Measurements from ENCODE around the gene MRPL30. TPM values are rescaled to one million over a fixed set of nuclear protein-coding genes. Genes with fewer than 3 reads are reported as not detected.
"Not testable (repeated sequence)": the region's sequence is repeated elsewhere in the genome, so short reads cannot be mapped to it uniquely, and the experiment has no call there.

The MRPL30 gene
- total RNA-seq, 2 experiments from 2014 or later = 22.2 to 26.5 TPM

GRCh38 chr2:99200076-99200800 is 19.3 kb downstream of the MRPL30 start:
- ATAC-seq (ENCODE audit: low read depth) (no peak), DNase-seq (no peak)
- Mint-ChIP-seq H3K36me3 (peaks cover 14% of the 10 kb centered on the region), H3K27me3 (no peaks in the 10 kb centered on the region), H3K9me3 (no peaks in the 10 kb centered on the region), H3K27ac (no peak overlapping the region), H3K4me3 (no peak overlapping the region), H3K4me1 (peaks cover 2% of the 10 kb centered on the region)
- POLR2A ChIA-PET = no interaction called here

- Mint-ChIP-seq H3K4me3 (no peak overlapping the region), H3K27me3 (no peaks in the 10 kb centered on the region), H3K9me3 (peaks cover 7% of the 10 kb centered on the region), H3K27ac (no peak overlapping the region), H3K36me3 (peaks cover 22% of the 10 kb centered on the region), H3K4me1 (peaks cover 2% of the 10 kb centered on the region)
- ATAC-seq (ENCODE audit: low read depth) (no peak), DNase-seq (no peak)
- POLR2A ChIA-PET = no interaction called here
Observed at GRCh38 chr2:99201959-99202678, 21.1 kb downstream of the MRPL30 start.

GRCh38 chr2:99205491-99205890 is 24.5 kb downstream of the MRPL30 start:
- DNase-seq (no peak), ATAC-seq (ENCODE audit: low read depth) (no peak)
- H3K9me3 Mint-ChIP-seq = peaks cover 10% of the 10 kb centered on the region
- H3K4me3 Mint-ChIP-seq = no peak overlapping the region
- peaks cover 37% of the 10 kb centered on the region for H3K36me3 Mint-ChIP-seq
- peaks cover 6% of the 10 kb centered on the region for H3K4me1 Mint-ChIP-seq
- POLR2A ChIA-PET = no interaction called here
- H3K27ac Mint-ChIP-seq = no peak overlapping the region
- no peaks in the 10 kb centered on the region for H3K27me3 Mint-ChIP-seq

- no peaks in the 10 kb centered on the region for H3K9me3 Mint-ChIP-seq
- peaks cover 8% of the 10 kb centered on the region for H3K36me3 Mint-ChIP-seq
- H3K4me3 Mint-ChIP-seq = no peak overlapping the region
- POLR2A ChIA-PET = no interaction called here
- H3K27me3 Mint-ChIP-seq = no peaks in the 10 kb centered on the region
- H3K4me1 Mint-ChIP-seq = peaks cover 7% of the 10 kb centered on the region
- DNase-seq = no peak
- no peak overlapping the region for H3K27ac Mint-ChIP-seq
- no peak for ATAC-seq (ENCODE audit: low read depth)
Observed at GRCh38 chr2:99216096-99216495, 35.1 kb downstream of the MRPL30 start.

- H3K9me3 Mint-ChIP-seq = no peaks in the 10 kb centered on the region
- peak; percentile 60 for ATAC-seq (ENCODE audit: low read depth)
- H3K4me3 Mint-ChIP-seq = no peak overlapping the region
- H3K4me1 Mint-ChIP-seq = peaks cover 7% of the 10 kb centered on the region
- DNase-seq = no peak
- peaks cover 9% of the 10 kb centered on the region for H3K36me3 Mint-ChIP-seq
- H3K27ac Mint-ChIP-seq = no peak overlapping the region
- no peaks in the 10 kb centered on the region for H3K27me3 Mint-ChIP-seq
- POLR2A ChIA-PET = interaction anchor here (0.7 kb wide), 2 partner anchors 9 to 117 kb away, joined by 3 to 11 read pairs; no protein-coding TSS in a partner anchor
Observed at GRCh38 chr2:99217929-99218501, 37.0 kb downstream of the MRPL30 start.

- H3K4me3 Mint-ChIP-seq; POLR2A ChIA-PET; H3K36me3 Mint-ChIP-seq; ATAC-seq (ENCODE audit: low read depth); DNase-seq; H3K27me3 Mint-ChIP-seq; H3K27ac Mint-ChIP-seq; H3K4me1 Mint-ChIP-seq: not testable (repeated sequence)
- H3K9me3 Mint-ChIP-seq = peaks cover 21% of the 10 kb centered on the region
Observed at GRCh38 chr2:99233177-99233576, 52.2 kb downstream of the MRPL30 start.

- peaks cover 2% of the 10 kb centered on the region for H3K9me3 Mint-ChIP-seq
- H3K4me1 Mint-ChIP-seq = no peaks in the 10 kb centered on the region
- POLR2A ChIA-PET = no interaction called here
- no peak overlapping the region for H3K27ac Mint-ChIP-seq
- H3K27me3 Mint-ChIP-seq = no peaks in the 10 kb centered on the region
- no peaks in the 10 kb centered on the region for H3K36me3 Mint-ChIP-seq
- ATAC-seq (ENCODE audit: low read depth) (no peak), DNase-seq (no peak)
- H3K4me3 Mint-ChIP-seq = no peak overlapping the region
Observed at GRCh38 chr2:99238599-99238998, 57.6 kb downstream of the MRPL30 start.

GRCh38 chr2:99240431-99240830 is 59.4 kb downstream of the MRPL30 start:
- Mint-ChIP-seq H3K4me3 (no peak overlapping the region), H3K36me3 (no peaks in the 10 kb centered on the region), H3K27me3 (no peaks in the 10 kb centered on the region), H3K9me3 (no peaks in the 10 kb centered on the region), H3K27ac (no peak overlapping the region), H3K4me1 (no peaks in the 10 kb centered on the region)
- ATAC-seq (ENCODE audit: low read depth) = no peak
- no peak for DNase-seq
- POLR2A ChIA-PET = no interaction called here

GRCh38 chr2:99242151-99242550 is 61.2 kb downstream of the MRPL30 start:
- H3K9me3 Mint-ChIP-seq = no peaks in the 10 kb centered on the region
- POLR2A ChIA-PET = no interaction called here
- H3K36me3 Mint-ChIP-seq = peaks cover 2% of the 10 kb centered on the region
- no peaks in the 10 kb centered on the region for H3K4me1 Mint-ChIP-seq
- DNase-seq (no peak), ATAC-seq (ENCODE audit: low read depth) (no peak)
- H3K27ac Mint-ChIP-seq = no peak overlapping the region
- no peak overlapping the region for H3K4me3 Mint-ChIP-seq
- no peaks in the 10 kb centered on the region for H3K27me3 Mint-ChIP-seq

Other genes with a start within 250 kb of the MRPL30 start
- 1 to 10 TPM in 1 of 2 experiments, under 1 TPM in 1; 0.61 to 2.3 TPM for gene CRACDL, start 245.0 kb upstream of the MRPL30 start, total RNA-seq
- 1 to 10 TPM; 2.3 TPM for gene C2orf15, start 39.5 kb upstream of the MRPL30 start, total RNA-seq
- 10 to 100 TPM in 1 of 2 experiments, 1 to 10 TPM in 1; 8.0 to 11.1 TPM for gene TSGA10, start 26.2 kb upstream of the MRPL30 start, total RNA-seq
- gene LIPT1, start 26.2 kb upstream of the MRPL30 start, total RNA-seq = 10 to 100 TPM; 10.1 to 12.1 TPM
- gene MITD1, start 126 bp upstream of the MRPL30 start, total RNA-seq = 10 to 100 TPM; 68.8 to 69.4 TPM
- not detected for gene LYG2, start 74.5 kb downstream of the MRPL30 start, total RNA-seq
- gene LYG1, start 120.0 kb downstream of the MRPL30 start, total RNA-seq = 1 to 10 TPM; 2.4 to 2.5 TPM
- gene TXNDC9, start 155.1 kb downstream of the MRPL30 start, total RNA-seq = 10 to 100 TPM; 26.9 to 32.2 TPM
- gene EIF5B, start 156.2 kb downstream of the MRPL30 start, total RNA-seq = 10 to 100 TPM; 40.3 to 40.9 TPM

All from activated naive CD8-positive, alpha-beta T cell treated with anti-CD3 and anti-CD28 coated beads, Interleukin-2, amount 10 ng/mL, durations not matched to agents 7 days and 5 days (primary cell).